ENCODE results near the gene CCNT1. TPM values are rescaled to one million over a fixed set of nuclear protein-coding genes. Genes with fewer than 3 reads are reported as not detected.
"Not testable (repeated sequence)": the region's sequence is repeated elsewhere in the genome, so short reads cannot be mapped to it uniquely, and the experiment has no call there.

CCNT1 gene
- total RNA-seq, 1 experiment from 2014 or later, result 69.4 TPM

DNA sequence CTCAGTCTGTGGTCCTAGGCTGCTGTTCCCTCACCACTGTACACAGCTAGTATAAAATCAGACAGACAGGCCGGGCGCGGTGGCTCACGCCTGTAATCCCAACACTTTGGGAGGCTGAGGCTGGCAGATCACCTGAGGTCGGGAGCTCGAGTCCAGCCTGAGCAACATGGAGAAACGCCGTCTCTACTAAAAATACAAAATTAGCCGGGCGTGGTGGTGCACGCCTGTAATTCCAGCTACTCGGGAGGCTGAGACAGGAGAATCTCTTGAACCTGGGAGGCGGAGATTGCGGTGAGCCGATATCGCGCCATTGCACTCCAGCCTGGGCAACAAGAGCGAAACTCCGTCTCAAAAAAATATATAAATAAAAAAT is 34.0 kb downstream of the CCNT1 start:
- Histone ChIP-seq H3K4me2 (ENCODE audit: low read length) (peak overlapping the region; percentile 96), H4K20me1 (ENCODE audit: insufficient read depth) (peaks cover 11% of the 10 kb centered on the region; the same call in 1 of the 2 replicates), H3K4me1 (ENCODE audit: control insufficient read depth in 1 of 2, insufficient read depth in 2 of 2, low read length in 2 of 2) (peaks cover 7 to 22% of the 10 kb centered on the region in 2 experiments), H3K36me3 (ENCODE audit: control insufficient read depth in 1 of 2, insufficient read depth in 2 of 2, low read length in 2 of 2) (peaks cover 18 to 29% of the 10 kb centered on the region in 2 experiments), H3K79me2 (ENCODE audit: insufficient read depth, low read length) (peaks cover 45% of the 10 kb centered on the region), H3K27ac (ENCODE audit: low read depth, low read length) (peak overlapping the region; percentile 38; the same call in 1 of the 2 replicates), H3K9ac (ENCODE audit: low read length) (peak overlapping the region; percentile 64), H3K4me3 (replicated peaks in 1 of 2; ENCODE audit: low read depth in 1 of 2, low read length in 2 of 2) (peak overlapping the region; percentile 98 to 99), H2AFZ (ENCODE audit: low read depth, low read length, poor library complexity, severe bottlenecking) (peak overlapping the region; percentile 49)
- DNase-seq (ENCODE audit: low read depth, low spot score); H3K27me3 ChIP-seq (ENCODE audit: insufficient read depth, low read length); RAD21 ChIA-PET (ENCODE audit: low non-redundant PET in 1 of 2, low total read pairs in 2 of 2, uncharacterized antibody in 2 of 2, unreplicated experiment in 2 of 2); H3K9me2 ChIP-seq (ENCODE audit: insufficient read depth); H3K9me3 ChIP-seq (ENCODE audit: control insufficient read depth in 1 of 2, insufficient read depth in 1 of 2, low read depth in 1 of 2, low read length in 2 of 2): not testable (repeated sequence)
- peak; percentile 11; the same call in 1 of the 2 replicates for TF ChIP-seq SIN3A (IDR thresholded peaks at IDR 0.05; ENCODE audit: low read depth)
- peak; percentile 29 for ATAC-seq
- CTCF ChIA-PET, result interaction anchor here (1.1 kb wide), 1 partner anchor 112 kb away, joined by 3 read pairs; no protein-coding TSS in a partner anchor
- intact Hi-C loops (cut with micrococcal nuclease), result loop anchor here (2.0 to 5.0 kb wide), 2 partner anchors 34 to 115 kb away; partner anchors contain the start of gene CCNT1
- BruUV-seq (replicated peaks), result TSS peak; percentile 60
- POLR2A ChIA-PET, result interaction anchor here (0.6 to 1.5 kb wide), 5 partner anchors 9 to 516 kb away, joined by 3 to 16 read pairs (median 4); no protein-coding TSS in a partner anchor

DNA sequence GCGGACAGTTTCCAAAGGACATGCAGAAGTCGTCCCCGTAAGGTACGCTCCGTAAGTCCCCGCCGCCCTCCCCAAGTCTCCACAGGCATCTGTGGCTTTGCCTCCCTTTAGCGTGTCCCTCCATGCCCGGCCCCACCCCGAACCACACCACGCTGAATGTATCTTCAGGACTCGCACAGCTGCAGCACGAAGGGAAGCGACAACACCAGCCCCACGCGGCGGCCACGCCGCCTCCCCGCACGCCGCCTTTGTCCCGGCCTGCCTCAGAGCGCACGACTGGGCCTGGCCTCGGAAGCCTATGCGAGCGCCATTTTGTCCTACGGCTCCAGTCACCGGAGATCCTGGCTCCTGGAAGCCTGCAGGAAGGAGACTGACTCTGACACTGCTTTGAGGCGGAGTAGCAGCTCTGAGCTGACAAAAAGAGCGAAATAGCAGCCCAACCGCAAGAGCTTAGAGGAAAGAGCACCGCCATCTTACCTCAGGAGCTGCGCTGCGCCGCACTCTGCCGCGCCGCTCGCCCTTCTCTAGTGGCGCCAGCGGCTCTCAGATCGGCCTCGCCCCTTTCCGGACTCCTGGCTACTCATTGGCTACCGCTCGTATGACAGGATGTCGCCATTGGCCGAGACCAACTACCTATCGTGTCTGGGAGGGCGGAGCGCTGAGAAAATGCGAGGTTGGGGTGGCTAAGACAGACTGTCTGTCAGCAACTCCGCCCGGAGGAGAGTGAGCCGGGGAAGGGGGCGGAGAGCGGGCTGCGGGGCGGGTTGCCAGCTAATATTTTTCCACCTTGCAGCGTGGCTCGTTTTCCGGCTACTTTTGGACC is 34.6 kb downstream of the CCNT1 start, which contains the start of gene KANSL2:
Gene KANSL2 (minus strand): TSS at position 529 of the 823 bp plus-strand sequence. CDS start 606 bp downstream, outside the sequence.
- peak within 1 kb of the TSS; percentile 82 for H3K27ac ChIP-seq (ENCODE audit: low read depth, low read length)
- intact Hi-C loops (cut with micrococcal nuclease), result loop anchor here (2.0 to 5.0 kb wide), 2 partner anchors 35 to 115 kb away; partner anchors contain the start of gene CCNT1
- H3K9me2 ChIP-seq (ENCODE audit: insufficient read depth), result no peaks in the 10 kb centered on the region
- H3K4me3 ChIP-seq (replicated peaks in 1 of 2; ENCODE audit: low read depth in 1 of 2, low read length in 2 of 2), result peak within 1 kb of the TSS; percentile 98 to 99
- H3K4me1 ChIP-seq (ENCODE audit: control insufficient read depth in 1 of 2, insufficient read depth in 2 of 2, low read length in 2 of 2), result peaks cover 7 to 22% of the 10 kb centered on the region in 2 experiments
- RAD21 ChIA-PET (ENCODE audit: low non-redundant PET in 1 of 2, low total read pairs in 2 of 2, uncharacterized antibody in 2 of 2, unreplicated experiment in 2 of 2), result interaction anchor here in 1 of 2 experiments (0.6 kb wide), 1 partner anchor 582 kb away, joined by 3 read pairs; no protein-coding TSS in a partner anchor
- H4K20me1 ChIP-seq (ENCODE audit: insufficient read depth), result peaks cover 11% of the 10 kb centered on the region; the same call in 1 of the 2 replicates
- CTCF ChIA-PET, result interaction anchor here (1.1 kb wide), 1 partner anchor 113 kb away, joined by 3 read pairs; no protein-coding TSS in a partner anchor
- no peaks in the 10 kb centered on the region for H3K27me3 ChIP-seq (ENCODE audit: insufficient read depth, low read length)
- POLR2A ChIA-PET, result interaction anchor here (0.6 to 1.5 kb wide), 5 partner anchors 9 to 515 kb away, joined by 3 to 16 read pairs (median 4); no protein-coding TSS in a partner anchor
- ATAC-seq (peak; percentile 98), DNase-seq (ENCODE audit: low read depth, low spot score) (peak; percentile 95)
- no TSS peak for BruUV-seq (replicated peaks)
- peaks cover 20 to 33% of the 10 kb centered on the region in 2 experiments for H3K36me3 ChIP-seq (ENCODE audit: control insufficient read depth in 1 of 2, insufficient read depth in 2 of 2, low read length in 2 of 2)
- H3K4me2 ChIP-seq (ENCODE audit: low read length), result peak within 1 kb of the TSS; percentile 96
- peak within 1 kb of the TSS; percentile 99 for H3K9ac ChIP-seq (ENCODE audit: low read length)
- peak within 1 kb of the TSS; percentile 49 for H2AFZ ChIP-seq (ENCODE audit: low read depth, low read length, poor library complexity, severe bottlenecking)
- peaks cover 51% of the 10 kb centered on the region for H3K79me2 ChIP-seq (ENCODE audit: insufficient read depth, low read length)
- no peaks in the 10 kb centered on the region for H3K9me3 ChIP-seq (ENCODE audit: control insufficient read depth in 1 of 2, insufficient read depth in 1 of 2, low read depth in 1 of 2, low read length in 2 of 2)
- peak; percentile 78 for TF ChIP-seq YY1 (IDR thresholded peaks at IDR 0.05; ENCODE audit: extremely low read depth, insufficient replicate concordance, low read depth, low read length)
- TF ChIP-seq, protein P1, sequence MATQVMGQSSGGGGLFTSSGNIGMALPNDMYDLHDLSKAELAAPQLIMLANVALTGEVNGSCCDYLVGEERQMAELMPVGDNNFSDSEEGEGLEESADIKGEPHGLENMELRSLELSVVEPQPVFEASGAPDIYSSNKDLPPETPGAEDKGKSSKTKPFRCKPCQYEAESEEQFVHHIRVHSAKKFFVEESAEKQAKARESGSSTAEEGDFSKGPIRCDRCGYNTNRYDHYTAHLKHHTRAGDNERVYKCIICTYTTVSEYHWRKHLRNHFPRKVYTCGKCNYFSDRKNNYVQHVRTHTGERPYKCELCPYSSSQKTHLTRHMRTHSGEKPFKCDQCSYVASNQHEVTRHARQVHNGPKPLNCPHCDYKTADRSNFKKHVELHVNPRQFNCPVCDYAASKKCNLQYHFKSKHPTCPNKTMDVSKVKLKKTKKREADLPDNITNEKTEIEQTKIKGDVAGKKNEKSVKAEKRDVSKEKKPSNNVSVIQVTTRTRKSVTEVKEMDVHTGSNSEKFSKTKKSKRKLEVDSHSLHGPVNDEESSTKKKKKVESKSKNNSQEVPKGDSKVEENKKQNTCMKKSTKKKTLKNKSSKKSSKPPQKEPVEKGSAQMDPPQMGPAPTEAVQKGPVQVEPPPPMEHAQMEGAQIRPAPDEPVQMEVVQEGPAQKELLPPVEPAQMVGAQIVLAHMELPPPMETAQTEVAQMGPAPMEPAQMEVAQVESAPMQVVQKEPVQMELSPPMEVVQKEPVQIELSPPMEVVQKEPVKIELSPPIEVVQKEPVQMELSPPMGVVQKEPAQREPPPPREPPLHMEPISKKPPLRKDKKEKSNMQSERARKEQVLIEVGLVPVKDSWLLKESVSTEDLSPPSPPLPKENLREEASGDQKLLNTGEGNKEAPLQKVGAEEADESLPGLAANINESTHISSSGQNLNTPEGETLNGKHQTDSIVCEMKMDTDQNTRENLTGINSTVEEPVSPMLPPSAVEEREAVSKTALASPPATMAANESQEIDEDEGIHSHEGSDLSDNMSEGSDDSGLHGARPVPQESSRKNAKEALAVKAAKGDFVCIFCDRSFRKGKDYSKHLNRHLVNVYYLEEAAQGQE (IDR thresholded peaks at IDR 0.05; ENCODE audit: low read depth), result no peak
- TF ChIP-seq EZH2 (IDR thresholded peaks at IDR 0.05), result no peak
- no peak for TF ChIP-seq ZNF274 (IDR thresholded peaks at IDR 0.05; ENCODE audit: low read depth, low read length)
- peak; percentile 95 for TF ChIP-seq SP1 (IDR thresholded peaks at IDR 0.05; ENCODE audit: low read depth)
- no peak for TF ChIP-seq RAD21 (IDR thresholded peaks at IDR 0.05; ENCODE audit: low read depth)
- TF ChIP-seq CBX3 (IDR thresholded peaks at IDR 0.05; ENCODE audit: low read depth), result no peak
- TF ChIP-seq POLR2A (IDR thresholded peaks at IDR 0.05; ENCODE audit: borderline replicate concordance, extremely low read depth, insufficient read depth, insufficient read length), result peak; percentile 93
- TF ChIP-seq, protein P2, sequence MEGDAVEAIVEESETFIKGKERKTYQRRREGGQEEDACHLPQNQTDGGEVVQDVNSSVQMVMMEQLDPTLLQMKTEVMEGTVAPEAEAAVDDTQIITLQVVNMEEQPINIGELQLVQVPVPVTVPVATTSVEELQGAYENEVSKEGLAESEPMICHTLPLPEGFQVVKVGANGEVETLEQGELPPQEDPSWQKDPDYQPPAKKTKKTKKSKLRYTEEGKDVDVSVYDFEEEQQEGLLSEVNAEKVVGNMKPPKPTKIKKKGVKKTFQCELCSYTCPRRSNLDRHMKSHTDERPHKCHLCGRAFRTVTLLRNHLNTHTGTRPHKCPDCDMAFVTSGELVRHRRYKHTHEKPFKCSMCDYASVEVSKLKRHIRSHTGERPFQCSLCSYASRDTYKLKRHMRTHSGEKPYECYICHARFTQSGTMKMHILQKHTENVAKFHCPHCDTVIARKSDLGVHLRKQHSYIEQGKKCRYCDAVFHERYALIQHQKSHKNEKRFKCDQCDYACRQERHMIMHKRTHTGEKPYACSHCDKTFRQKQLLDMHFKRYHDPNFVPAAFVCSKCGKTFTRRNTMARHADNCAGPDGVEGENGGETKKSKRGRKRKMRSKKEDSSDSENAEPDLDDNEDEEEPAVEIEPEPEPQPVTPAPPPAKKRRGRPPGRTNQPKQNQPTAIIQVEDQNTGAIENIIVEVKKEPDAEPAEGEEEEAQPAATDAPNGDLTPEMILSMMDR (IDR thresholded peaks at IDR 0.05 in 2 of 3, conservative IDR thresholded peaks at IDR 0.05 in 1 of 3; ENCODE audit: borderline replicate concordance in 1 of 3, insufficient read depth in 1 of 3, low read depth in 2 of 3, low read length in 2 of 3), result no peak
- no peak for TF ChIP-seq JUND (IDR thresholded peaks at IDR 0.05)
- TF ChIP-seq FOSL1 (IDR thresholded peaks at IDR 0.05; ENCODE audit: low read depth), result no peak
- TF ChIP-seq POLR2AphosphoS5 (IDR thresholded peaks at IDR 0.05; ENCODE audit: low read depth, low read length), result peak; percentile 99
